Fibroblast of lung (primary cell): ENCODE measurements around the gene FBXO17.

Source experiments
- EZH2 ChIP-seq: IDR thresholded peaks from 2 replicates; pipeline ENCODE4 v1.5.1; 2012; ENCODE audit warnings: low read length, control low read depth, mild to moderate bottlenecking; ENCODE audit errors: missing control alignments
- TF ChIP-seq, protein P1 (sequence below), 2 donors: IDR thresholded peaks in 1 of 2; conservative IDR thresholded peaks in 1 of 2; 1 replicate in 1 of 2; 2 replicates in 1 of 2; pipeline ENCODE4 v1.5.1; 2011 to 2012; ENCODE audit warnings: low read length in 2 of 2, control low read depth in 1 of 2, inconsistent platforms in 1 of 2, low read depth in 1 of 2, mild to moderate bottlenecking in 1 of 2

- TF ChIP-seq, protein P1, sequence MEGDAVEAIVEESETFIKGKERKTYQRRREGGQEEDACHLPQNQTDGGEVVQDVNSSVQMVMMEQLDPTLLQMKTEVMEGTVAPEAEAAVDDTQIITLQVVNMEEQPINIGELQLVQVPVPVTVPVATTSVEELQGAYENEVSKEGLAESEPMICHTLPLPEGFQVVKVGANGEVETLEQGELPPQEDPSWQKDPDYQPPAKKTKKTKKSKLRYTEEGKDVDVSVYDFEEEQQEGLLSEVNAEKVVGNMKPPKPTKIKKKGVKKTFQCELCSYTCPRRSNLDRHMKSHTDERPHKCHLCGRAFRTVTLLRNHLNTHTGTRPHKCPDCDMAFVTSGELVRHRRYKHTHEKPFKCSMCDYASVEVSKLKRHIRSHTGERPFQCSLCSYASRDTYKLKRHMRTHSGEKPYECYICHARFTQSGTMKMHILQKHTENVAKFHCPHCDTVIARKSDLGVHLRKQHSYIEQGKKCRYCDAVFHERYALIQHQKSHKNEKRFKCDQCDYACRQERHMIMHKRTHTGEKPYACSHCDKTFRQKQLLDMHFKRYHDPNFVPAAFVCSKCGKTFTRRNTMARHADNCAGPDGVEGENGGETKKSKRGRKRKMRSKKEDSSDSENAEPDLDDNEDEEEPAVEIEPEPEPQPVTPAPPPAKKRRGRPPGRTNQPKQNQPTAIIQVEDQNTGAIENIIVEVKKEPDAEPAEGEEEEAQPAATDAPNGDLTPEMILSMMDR (conservative IDR thresholded peaks at IDR 0.05 in 1 of 2, IDR thresholded peaks at IDR 0.05 in 1 of 2; ENCODE audit: low read depth in 1 of 2, low read length in 2 of 2): no peak
- TF ChIP-seq EZH2: no peak
Measured at GRCh38 chr19:39024875-39025641, 49.5 kb upstream of the FBXO17 start.
